Choroid plexus epithelial cell (primary cell): ENCODE measurements around the gene RNMT.

Experiments used
- DNase-seq: peaks from one replicate; pipeline ENCODE4 v3.0.0-alpha.2; 2010; ENCODE audit warnings: low read depth
- H3K4me3 ChIP-seq: 2 replicates; pipeline ENCODE4 v1.5.1; 2011; ENCODE audit warnings: low read depth, mild to moderate bottlenecking, control low read depth, low read length, moderate library complexity
- TF ChIP-seq, protein P1 (sequence below): conservative IDR thresholded peaks from 2 replicates; pipeline ENCODE4 v1.5.1; 2011; ENCODE audit warnings: low read depth, mild to moderate bottlenecking, control low read depth, inconsistent platforms, low read length, moderate library complexity

Gene RNMT

DNA sequence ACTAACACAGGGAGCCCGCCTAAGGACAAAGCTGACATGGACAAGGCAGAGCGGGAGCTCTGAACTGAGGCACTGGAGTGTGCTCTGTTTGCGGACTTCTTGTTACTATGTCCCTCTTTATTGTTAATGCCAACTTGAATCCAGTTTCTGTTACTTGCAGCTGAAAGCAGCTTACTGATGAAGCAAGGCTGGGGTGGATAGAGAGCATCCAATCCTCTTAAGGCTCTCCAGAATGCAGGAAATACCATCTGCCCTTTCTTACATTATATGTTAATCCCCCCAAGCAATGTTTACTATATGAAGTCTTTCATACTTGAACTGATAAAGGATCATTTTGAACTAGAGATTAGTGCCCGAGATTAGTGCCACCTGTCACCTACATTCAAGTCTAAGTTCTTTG is 9.6 kb upstream of the RNMT start:
- no peak overlapping the region for H3K4me3 ChIP-seq
- DNase-seq = no peak
- TF ChIP-seq, protein P1, sequence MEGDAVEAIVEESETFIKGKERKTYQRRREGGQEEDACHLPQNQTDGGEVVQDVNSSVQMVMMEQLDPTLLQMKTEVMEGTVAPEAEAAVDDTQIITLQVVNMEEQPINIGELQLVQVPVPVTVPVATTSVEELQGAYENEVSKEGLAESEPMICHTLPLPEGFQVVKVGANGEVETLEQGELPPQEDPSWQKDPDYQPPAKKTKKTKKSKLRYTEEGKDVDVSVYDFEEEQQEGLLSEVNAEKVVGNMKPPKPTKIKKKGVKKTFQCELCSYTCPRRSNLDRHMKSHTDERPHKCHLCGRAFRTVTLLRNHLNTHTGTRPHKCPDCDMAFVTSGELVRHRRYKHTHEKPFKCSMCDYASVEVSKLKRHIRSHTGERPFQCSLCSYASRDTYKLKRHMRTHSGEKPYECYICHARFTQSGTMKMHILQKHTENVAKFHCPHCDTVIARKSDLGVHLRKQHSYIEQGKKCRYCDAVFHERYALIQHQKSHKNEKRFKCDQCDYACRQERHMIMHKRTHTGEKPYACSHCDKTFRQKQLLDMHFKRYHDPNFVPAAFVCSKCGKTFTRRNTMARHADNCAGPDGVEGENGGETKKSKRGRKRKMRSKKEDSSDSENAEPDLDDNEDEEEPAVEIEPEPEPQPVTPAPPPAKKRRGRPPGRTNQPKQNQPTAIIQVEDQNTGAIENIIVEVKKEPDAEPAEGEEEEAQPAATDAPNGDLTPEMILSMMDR = no peak

- DNase-seq = no peak
- TF ChIP-seq, protein P1 = no peak
- H3K4me3 ChIP-seq = no peak overlapping the region
Observed at GRCh38 chr18:13720123-13720522, 6.3 kb upstream of the RNMT start.

GRCh38 chr18:13720847-13721246 is 5.6 kb upstream of the RNMT start:
- TF ChIP-seq, protein P1 = no peak
- no peak overlapping the region for H3K4me3 ChIP-seq
- DNase-seq = no peak

GRCh38 chr18:13725566-13726231 is 774 bp upstream of the RNMT start:
- DNase-seq = peak; percentile 12
- TF ChIP-seq, protein P1 = no peak
- H3K4me3 ChIP-seq = peak overlapping the region; percentile 78

DNA sequence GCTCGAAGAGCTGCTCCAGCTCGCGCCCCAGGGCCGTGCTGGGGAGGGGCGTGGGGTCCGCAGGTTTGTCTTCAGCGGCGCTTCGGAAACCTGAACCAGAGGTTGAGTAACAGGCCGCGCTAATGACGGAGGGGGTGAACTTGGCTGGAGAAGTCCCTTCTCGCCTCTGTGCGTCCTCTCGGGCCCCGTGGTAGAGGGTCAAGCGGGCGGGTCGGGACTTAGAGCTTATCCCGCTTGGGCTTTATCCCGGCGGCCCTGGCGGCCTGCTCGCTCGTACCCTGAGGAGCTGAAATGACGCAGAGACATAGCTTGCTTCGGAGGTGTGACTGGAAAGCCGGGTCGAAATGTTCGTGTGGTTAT is 479 bp downstream of the RNMT start:
- peak overlapping the region; percentile 78 for H3K4me3 ChIP-seq
- DNase-seq = peak; percentile 70
- TF ChIP-seq, protein P1 = no peak

- DNase-seq = no peak
- TF ChIP-seq, protein P1 = no peak
- H3K4me3 ChIP-seq = no peak overlapping the region
Observed at GRCh38 chr18:13730481-13730880, 4.0 kb downstream of the RNMT start.

GRCh38 chr18:13735681-13736080 is 9.2 kb downstream of the RNMT start:
- TF ChIP-seq, protein P1 = no peak
- no peak for DNase-seq
- no peak overlapping the region for H3K4me3 ChIP-seq
